Adrenal gland (tissue), 5 donors: ENCODE results near the gene SF3A1.

ENCODE experiments used
- CTCF ChIP-seq, 6 experiments: fragments of 450-650 bp in 4 of 6; fragments of 200-600 bp in 2 of 6; sonication (generic) in 1 of 6; IDR thresholded peaks; 1 replicate in 5 of 6; 2 replicates in 1 of 6; pipeline versions ENCODE4 v1.5.1 to v1.8.0; 2016 to 2021; ENCODE audit warnings: antibody characterized with exemption in 6 of 6, mild to moderate bottlenecking in 2 of 6, moderate library complexity in 1 of 6
- POLR2A ChIP-seq, 2 donors: fragments of 450-650 bp; IDR thresholded peaks; one replicate each; pipeline ENCODE4 v1.6.1; 2017; ENCODE audit warnings: antibody characterized with exemption in 2 of 2, mild to moderate bottlenecking in 2 of 2, moderate library complexity in 1 of 2
- donor health status: DM: no; HTN: no; CAD: no.

- TF ChIP-seq POLR2A (IDR thresholded peaks at IDR 0.05) (no peak), CTCF (IDR thresholded peaks at IDR 0.05) (no peak)
Measured at GRCh38 chr22:30392661-30393321, 36.1 kb upstream of the SF3A1 start.
